Measurements from ENCODE around the gene NCKAP5.

GRCh38 chr2:133596701-133597393 lies 28.6 kb upstream of the NCKAP5 start:
- TF ChIP-seq, protein P1, sequence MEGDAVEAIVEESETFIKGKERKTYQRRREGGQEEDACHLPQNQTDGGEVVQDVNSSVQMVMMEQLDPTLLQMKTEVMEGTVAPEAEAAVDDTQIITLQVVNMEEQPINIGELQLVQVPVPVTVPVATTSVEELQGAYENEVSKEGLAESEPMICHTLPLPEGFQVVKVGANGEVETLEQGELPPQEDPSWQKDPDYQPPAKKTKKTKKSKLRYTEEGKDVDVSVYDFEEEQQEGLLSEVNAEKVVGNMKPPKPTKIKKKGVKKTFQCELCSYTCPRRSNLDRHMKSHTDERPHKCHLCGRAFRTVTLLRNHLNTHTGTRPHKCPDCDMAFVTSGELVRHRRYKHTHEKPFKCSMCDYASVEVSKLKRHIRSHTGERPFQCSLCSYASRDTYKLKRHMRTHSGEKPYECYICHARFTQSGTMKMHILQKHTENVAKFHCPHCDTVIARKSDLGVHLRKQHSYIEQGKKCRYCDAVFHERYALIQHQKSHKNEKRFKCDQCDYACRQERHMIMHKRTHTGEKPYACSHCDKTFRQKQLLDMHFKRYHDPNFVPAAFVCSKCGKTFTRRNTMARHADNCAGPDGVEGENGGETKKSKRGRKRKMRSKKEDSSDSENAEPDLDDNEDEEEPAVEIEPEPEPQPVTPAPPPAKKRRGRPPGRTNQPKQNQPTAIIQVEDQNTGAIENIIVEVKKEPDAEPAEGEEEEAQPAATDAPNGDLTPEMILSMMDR (IDR thresholded peaks at IDR 0.05 in 4 of 5, conservative IDR thresholded peaks at IDR 0.05 in 1 of 5), result no peak
- no peak for TF ChIP-seq POLR2A (IDR thresholded peaks at IDR 0.05)
